HepG2 (cell line): ENCODE results near the gene IGFBP6. TPM values are rescaled to one million over a fixed set of nuclear protein-coding genes. Genes with fewer than 3 reads are reported as not detected.

ENCODE experiments used
- MYC ChIP-seq: sonication (generic); formaldehyde crosslinking; IDR thresholded peaks from 2 replicates; pipeline ENCODE4 v1.9.0; 2021; ENCODE audit warnings: missing genetic modification reagents, borderline replicate concordance
- PHF20 ChIP-seq: sonication (generic); formaldehyde crosslinking; IDR thresholded peaks from 2 replicates; pipeline ENCODE4 v1.5.0; 2020; ENCODE audit warnings: mild to moderate bottlenecking, missing genetic modification reagents
- POGZ ChIP-seq: sonication (generic); formaldehyde crosslinking; IDR thresholded peaks from 2 replicates; pipeline ENCODE4 v1.4.0; 2020; ENCODE audit warnings: mild to moderate bottlenecking, missing genetic modification reagents
- POLR2A ChIP-seq, 2 experiments: IDR thresholded peaks; 2 replicates each; pipeline ENCODE4 v1.6.1; 2011; ENCODE audit warnings: low read depth in 2 of 2, low read length in 2 of 2, mild to moderate bottlenecking in 1 of 2, moderate library complexity in 1 of 2; ENCODE audit not compliant: insufficient read depth in 1 of 2
- RAD51 ChIP-seq: fragments of 450-650 bp; IDR thresholded peaks from 2 replicates; pipeline ENCODE4 v1.6.1; 2016; ENCODE audit warnings: borderline replicate concordance
- RBAK ChIP-seq: sonication (generic); formaldehyde crosslinking; IDR thresholded peaks from 2 replicates; pipeline ENCODE4 v1.5.1; 2020; ENCODE audit warnings: mild to moderate bottlenecking, missing genetic modification reagents
- RBM22 ChIP-seq: fragments of 200-400 bp; formaldehyde crosslinking; optimal IDR thresholded peaks from 2 replicates; pipeline ENCODE3; 2017; ENCODE audit warnings: mild to moderate bottlenecking, low read length, moderate library complexity
- RELA ChIP-seq: sonication (generic); formaldehyde crosslinking; IDR thresholded peaks from 2 replicates; pipeline ENCODE4 v1.4.0; 2020; ENCODE audit warnings: missing genetic modification reagents
- RFXAP ChIP-seq: sonication (generic); formaldehyde crosslinking; IDR thresholded peaks from 2 replicates; pipeline ENCODE4 v1.4.0; 2020; ENCODE audit warnings: missing genetic modification reagents, borderline replicate concordance
- ZBTB4 ChIP-seq: sonication (generic); formaldehyde crosslinking; IDR thresholded peaks from 2 replicates; pipeline ENCODE4 v1.4.0; 2020; ENCODE audit warnings: missing genetic modification reagents, mild to moderate bottlenecking, borderline replicate concordance
- ZBTB7B ChIP-seq: sonication (generic); formaldehyde crosslinking; IDR thresholded peaks from 2 replicates; pipeline ENCODE4 v1.4.0; 2020; ENCODE audit warnings: missing genetic modification reagents
- ZFP37 ChIP-seq: sonication (generic); formaldehyde crosslinking; IDR thresholded peaks from 2 replicates; pipeline ENCODE4 v1.4.0; 2020; ENCODE audit warnings: missing genetic modification reagents, borderline replicate concordance
- ZNF382 ChIP-seq: sonication (generic); formaldehyde crosslinking; IDR thresholded peaks from 2 replicates; pipeline ENCODE4 v1.5.0; 2020; ENCODE audit warnings: missing genetic modification reagents, mild to moderate bottlenecking, borderline replicate concordance
- ZNF556 ChIP-seq: sonication (generic); formaldehyde crosslinking; IDR thresholded peaks from 2 replicates; pipeline ENCODE4 v1.4.0; 2020; ENCODE audit warnings: mild to moderate bottlenecking, missing genetic modification reagents, borderline replicate concordance
- ZNF687 ChIP-seq: sonication (generic); formaldehyde crosslinking; IDR thresholded peaks from 2 replicates; pipeline ENCODE4 v1.5.1; 2020; ENCODE audit warnings: mild to moderate bottlenecking, missing genetic modification reagents, moderate library complexity
- ZNF792 ChIP-seq: IDR thresholded peaks from 2 replicates; pipeline ENCODE4 v1.6.1; 2016
- ZNF83 ChIP-seq: sonication (generic); formaldehyde crosslinking; IDR thresholded peaks from 2 replicates; pipeline ENCODE4 v1.4.0; 2020; ENCODE audit warnings: missing genetic modification reagents, mild to moderate bottlenecking, borderline replicate concordance
- polyA plus RNA-seq, 8 experiments: library from polyadenylated mRNA; depleted of rRNA in 3 of 8; stranded (reverse) in 7 of 8; unstranded in 1 of 8; fragments of >200 nt; fragmentation: Illumina TruSeq in 4 of 8; extraction: Trizol in 4 of 8; gene quantifications; 2 replicates each; pipeline versions ENCODE4 v1.2.1 to v1.2.3, GENCODE V29; 2011 to 2016; ENCODE audit warnings: low read depth in 4 of 8, missing spikeins in 1 of 8, mixed read lengths in 1 of 8; ENCODE audit not compliant: insufficient read depth in 1 of 8
- total RNA-seq, 5 experiments: library from RNA; depleted of rRNA; stranded (reverse); fragments of >200 nt; fragmentation: Illumina TruSeq; extraction: Trizol; gene quantifications; 2 replicates each; pipeline ENCODE4 v1.2.3, GENCODE V29; 2016; ENCODE audit warnings: low read depth in 1 of 5
- TF ChIP-seq, protein P1 (sequence below): sonication (generic); formaldehyde crosslinking; IDR thresholded peaks from 2 replicates; pipeline ENCODE4 v1.9.0; 2022; ENCODE audit warnings: low read depth, missing genetic modification reagents
- TF ChIP-seq, protein P2 (sequence below): IDR thresholded peaks from 2 replicates; pipeline ENCODE4 v1.6.1; 2018; ENCODE audit warnings: missing genetic modification reagents

Gene IGFBP6
- total and polyA plus RNA-seq, 2 of the 13 experiments (the other 11 are each of a cell fraction or from before 2014, with no cell fraction given): 3.9 to 25.2 TPM

- TF ChIP-seq, protein P1, sequence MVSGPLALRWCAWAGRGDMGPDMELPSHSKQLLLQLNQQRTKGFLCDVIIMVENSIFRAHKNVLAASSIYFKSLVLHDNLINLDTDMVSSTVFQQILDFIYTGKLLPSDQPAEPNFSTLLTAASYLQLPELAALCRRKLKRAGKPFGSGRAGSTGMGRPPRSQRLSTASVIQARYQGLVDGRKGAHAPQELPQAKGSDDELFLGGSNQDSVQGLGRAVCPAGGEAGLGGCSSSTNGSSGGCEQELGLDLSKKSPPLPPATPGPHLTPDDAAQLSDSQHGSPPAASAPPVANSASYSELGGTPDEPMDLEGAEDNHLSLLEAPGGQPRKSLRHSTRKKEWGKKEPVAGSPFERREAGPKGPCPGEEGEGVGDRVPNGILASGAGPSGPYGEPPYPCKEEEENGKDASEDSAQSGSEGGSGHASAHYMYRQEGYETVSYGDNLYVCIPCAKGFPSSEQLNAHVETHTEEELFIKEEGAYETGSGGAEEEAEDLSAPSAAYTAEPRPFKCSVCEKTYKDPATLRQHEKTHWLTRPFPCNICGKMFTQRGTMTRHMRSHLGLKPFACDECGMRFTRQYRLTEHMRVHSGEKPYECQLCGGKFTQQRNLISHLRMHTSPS (CRISPR knock-in tag): peak; percentile 47; the same call in 1 of the 2 replicates
- no peak for TF ChIP-seq RAD51
- TF ChIP-seq ZNF382 (CRISPR knock-in tag): no peak
- 0 out of 2 replicates have a peak, but pooled peaks have one; percentile 33 for TF ChIP-seq RFXAP
- TF ChIP-seq PHF20 (CRISPR knock-in tag): 0 out of 2 replicates have a peak, but pooled peaks have one; percentile 38
- peak; percentile 99 for TF ChIP-seq ZNF687 (CRISPR knock-in tag)
- TF ChIP-seq ZNF792 (CRISPR knock-in tag): peak; percentile 94
- TF ChIP-seq ZFP37: no peak
- no peak for TF ChIP-seq POGZ (CRISPR knock-in tag)
- TF ChIP-seq POLR2A (IDR thresholded peaks at IDR 0.05; ENCODE audit: insufficient read depth in 1 of 2, low read depth in 2 of 2, low read length in 2 of 2): no peak; a peak in 2 of 4 replicates
- peak; percentile 76; the same call in 1 of the 2 replicates for TF ChIP-seq ZBTB7B
- TF ChIP-seq RBM22: no peak
- TF ChIP-seq RELA (CRISPR knock-in tag): no peak
- TF ChIP-seq ZBTB4 (CRISPR knock-in tag): no peak
- no peak for TF ChIP-seq ZNF83
- TF ChIP-seq, protein P2, sequence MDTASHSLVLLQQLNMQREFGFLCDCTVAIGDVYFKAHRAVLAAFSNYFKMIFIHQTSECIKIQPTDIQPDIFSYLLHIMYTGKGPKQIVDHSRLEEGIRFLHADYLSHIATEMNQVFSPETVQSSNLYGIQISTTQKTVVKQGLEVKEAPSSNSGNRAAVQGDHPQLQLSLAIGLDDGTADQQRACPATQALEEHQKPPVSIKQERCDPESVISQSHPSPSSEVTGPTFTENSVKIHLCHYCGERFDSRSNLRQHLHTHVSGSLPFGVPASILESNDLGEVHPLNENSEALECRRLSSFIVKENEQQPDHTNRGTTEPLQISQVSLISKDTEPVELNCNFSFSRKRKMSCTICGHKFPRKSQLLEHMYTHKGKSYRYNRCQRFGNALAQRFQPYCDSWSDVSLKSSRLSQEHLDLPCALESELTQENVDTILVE: no peak
- 0 out of 2 replicates have a peak, but pooled peaks have one; percentile 17 for TF ChIP-seq RBAK
- no peak for TF ChIP-seq ZNF556 (CRISPR knock-in tag)
- TF ChIP-seq MYC: peak; percentile 75; the same call in 1 of the 2 replicates
These were observed 46.2 kb upstream of the IGFBP6 start (continued) for GRCh38 chr12:53051058-53051880.
